ENCODE measurements around the gene KCNH8. TPM values are rescaled to one million over a fixed set of nuclear protein-coding genes. Genes with fewer than 3 reads are reported as not detected.

The KCNH8 gene
- total and polyA plus RNA-seq, 9 donors, result 0.08 to 0.37 (median 0.12) TPM

- no peaks in the 10 kb centered on the region for H3K27me3 ChIP-seq (ENCODE audit: control insufficient read depth, insufficient read depth, low read length)
- no peak overlapping the region for H3K4me3 ChIP-seq (ENCODE audit: low read length)
- no peak overlapping the region for H3K27ac ChIP-seq (ENCODE audit: low read length)
- no peaks in the 10 kb centered on the region for H3K4me1 ChIP-seq (ENCODE audit: control insufficient read depth, insufficient read depth, low read length)
- no peak for DNase-seq
- no CpG with 5 or more reads among the region's 1 CpG for WGBS (ENCODE audit: insufficient coverage)
- no peaks in the 10 kb centered on the region for H3K36me3 ChIP-seq (ENCODE audit: control insufficient read depth, insufficient read depth, low read length)
- H3K9me3 ChIP-seq (replicated peaks; ENCODE audit: control insufficient read depth, low read depth, low read length), result no peaks in the 10 kb centered on the region
Measured at GRCh38 chr3:19273091-19273490, 124.8 kb downstream of the KCNH8 start.

DNA sequence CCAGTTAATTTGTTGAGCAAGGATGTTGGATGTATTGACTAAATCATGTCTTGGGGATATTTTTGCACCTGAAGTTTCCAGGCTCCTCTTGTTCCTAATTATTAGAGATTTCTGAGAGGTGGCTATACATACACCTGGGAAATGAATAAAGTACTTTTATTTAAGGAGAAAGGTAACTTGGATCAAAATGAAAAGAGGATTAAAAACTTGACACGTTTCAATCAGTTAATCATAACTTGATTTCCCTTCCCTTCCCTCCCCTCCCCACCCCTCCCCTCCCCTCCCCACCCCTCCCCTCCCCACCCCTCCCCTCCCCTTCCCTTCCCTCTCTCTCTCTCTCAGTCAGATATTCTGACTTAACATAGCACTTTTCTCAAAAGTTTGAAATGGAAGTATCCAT lies 126.3 kb downstream of the KCNH8 start:
- Histone ChIP-seq H3K27ac (ENCODE audit: low read length) (no peak overlapping the region), H3K4me1 (ENCODE audit: control insufficient read depth, insufficient read depth, low read length) (no peaks in the 10 kb centered on the region), H3K27me3 (ENCODE audit: control insufficient read depth, insufficient read depth, low read length) (no peaks in the 10 kb centered on the region), H3K9me3 (replicated peaks; ENCODE audit: control insufficient read depth, low read depth, low read length) (no peaks in the 10 kb centered on the region), H3K4me3 (ENCODE audit: low read length) (no peak overlapping the region), H3K36me3 (ENCODE audit: control insufficient read depth, insufficient read depth, low read length) (no peaks in the 10 kb centered on the region)
- no CpG with 5 or more reads among the region's 1 CpG for WGBS (ENCODE audit: insufficient coverage)
- no peak for DNase-seq

- Histone ChIP-seq H3K9me3 (replicated peaks; ENCODE audit: control insufficient read depth, low read depth, low read length) (no peaks in the 10 kb centered on the region), H3K36me3 (ENCODE audit: control insufficient read depth, insufficient read depth, low read length) (no peaks in the 10 kb centered on the region), H3K27me3 (ENCODE audit: control insufficient read depth, insufficient read depth, low read length) (no peaks in the 10 kb centered on the region), H3K4me1 (ENCODE audit: control insufficient read depth, insufficient read depth, low read length) (no peaks in the 10 kb centered on the region), H3K4me3 (ENCODE audit: low read length) (no peak overlapping the region), H3K27ac (ENCODE audit: low read length) (no peak overlapping the region)
- no peak for DNase-seq
- 60% methylated on average over 1 of the region's 3 CpGs for WGBS (ENCODE audit: insufficient coverage)
Measured at GRCh38 chr3:19284974-19285373, 136.7 kb downstream of the KCNH8 start.

- Histone ChIP-seq H3K36me3 (ENCODE audit: control insufficient read depth, insufficient read depth, low read length) (no peaks in the 10 kb centered on the region), H3K9me3 (replicated peaks; ENCODE audit: control insufficient read depth, low read depth, low read length) (no peaks in the 10 kb centered on the region), H3K4me3 (ENCODE audit: low read length) (no peak overlapping the region), H3K27me3 (ENCODE audit: control insufficient read depth, insufficient read depth, low read length) (no peaks in the 10 kb centered on the region), H3K27ac (ENCODE audit: low read length) (no peak overlapping the region), H3K4me1 (ENCODE audit: control insufficient read depth, insufficient read depth, low read length) (no peaks in the 10 kb centered on the region)
- DNase-seq, result no peak
- WGBS (ENCODE audit: insufficient coverage), result 71% methylated on average over 1 of the region's 4 CpGs
Measured at GRCh38 chr3:19293295-19293694, 145.0 kb downstream of the KCNH8 start.

DNA sequence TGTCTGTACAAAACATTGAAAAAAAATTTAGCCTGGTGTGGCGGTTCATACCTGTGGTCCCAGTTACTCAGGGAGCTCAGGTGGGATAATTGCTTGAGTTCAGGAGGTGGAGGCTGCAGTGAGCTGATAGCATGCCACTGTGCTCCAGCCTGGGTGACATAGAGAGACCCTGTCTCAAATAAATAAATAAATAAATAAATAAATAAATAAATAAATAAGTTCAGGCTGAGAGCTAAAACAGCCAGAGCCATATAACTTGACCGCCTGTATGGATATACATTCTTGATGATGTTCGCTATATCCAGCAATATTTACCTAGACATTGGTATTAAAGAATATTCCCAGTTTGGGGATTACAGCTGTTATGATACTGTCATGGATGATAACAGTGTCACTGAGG lies 146.9 kb downstream of the KCNH8 start:
- no peaks in the 10 kb centered on the region for H3K9me3 ChIP-seq (replicated peaks; ENCODE audit: control insufficient read depth, low read depth, low read length)
- H3K27me3 ChIP-seq (ENCODE audit: control insufficient read depth, insufficient read depth, low read length), result no peaks in the 10 kb centered on the region
- no peak overlapping the region for H3K27ac ChIP-seq (ENCODE audit: low read length)
- no peaks in the 10 kb centered on the region for H3K4me1 ChIP-seq (ENCODE audit: control insufficient read depth, insufficient read depth, low read length)
- WGBS (ENCODE audit: insufficient coverage), result 100% methylated on average over 1 of the region's 3 CpGs
- DNase-seq, result no peak
- no peak overlapping the region for H3K4me3 ChIP-seq (ENCODE audit: low read length)
- no peaks in the 10 kb centered on the region for H3K36me3 ChIP-seq (ENCODE audit: control insufficient read depth, insufficient read depth, low read length)

GRCh38 chr3:19331931-19332330 lies 183.6 kb downstream of the KCNH8 start:
- no peaks in the 10 kb centered on the region for H3K4me1 ChIP-seq (ENCODE audit: control insufficient read depth, insufficient read depth, low read length)
- no peak overlapping the region for H3K4me3 ChIP-seq (ENCODE audit: low read length)
- no peaks in the 10 kb centered on the region for H3K27me3 ChIP-seq (ENCODE audit: control insufficient read depth, insufficient read depth, low read length)
- no peak for DNase-seq
- no peaks in the 10 kb centered on the region for H3K9me3 ChIP-seq (replicated peaks; ENCODE audit: control insufficient read depth, low read depth, low read length)
- H3K27ac ChIP-seq (ENCODE audit: low read length), result no peak overlapping the region
- 80% methylated on average over 1 of the region's 2 CpGs for WGBS (ENCODE audit: insufficient coverage)
- no peaks in the 10 kb centered on the region for H3K36me3 ChIP-seq (ENCODE audit: control insufficient read depth, insufficient read depth, low read length)

GRCh38 chr3:19334120-19334519 lies 185.8 kb downstream of the KCNH8 start:
- WGBS (ENCODE audit: insufficient coverage), result 64% methylated on average over 4 of the region's 6 CpGs
- no peaks in the 10 kb centered on the region for H3K36me3 ChIP-seq (ENCODE audit: control insufficient read depth, insufficient read depth, low read length)
- no peak overlapping the region for H3K4me3 ChIP-seq (ENCODE audit: low read length)
- no peak overlapping the region for H3K27ac ChIP-seq (ENCODE audit: low read length)
- DNase-seq, result no peak
- H3K9me3 ChIP-seq (replicated peaks; ENCODE audit: control insufficient read depth, low read depth, low read length), result no peaks in the 10 kb centered on the region
- no peaks in the 10 kb centered on the region for H3K27me3 ChIP-seq (ENCODE audit: control insufficient read depth, insufficient read depth, low read length)
- H3K4me1 ChIP-seq (ENCODE audit: control insufficient read depth, insufficient read depth, low read length), result no peaks in the 10 kb centered on the region

GRCh38 chr3:19338769-19339168 lies 190.5 kb downstream of the KCNH8 start:
- Histone ChIP-seq H3K9me3 (replicated peaks; ENCODE audit: control insufficient read depth, low read depth, low read length) (no peaks in the 10 kb centered on the region), H3K4me3 (ENCODE audit: low read length) (no peak overlapping the region), H3K27ac (ENCODE audit: low read length) (no peak overlapping the region), H3K4me1 (ENCODE audit: control insufficient read depth, insufficient read depth, low read length) (no peaks in the 10 kb centered on the region), H3K27me3 (ENCODE audit: control insufficient read depth, insufficient read depth, low read length) (no peaks in the 10 kb centered on the region), H3K36me3 (ENCODE audit: control insufficient read depth, insufficient read depth, low read length) (no peaks in the 10 kb centered on the region)
- no peak for DNase-seq
- no CpG with 5 or more reads among the region's 1 CpG for WGBS (ENCODE audit: insufficient coverage)

- WGBS (ENCODE audit: insufficient coverage), result no CpG with 5 or more reads among the region's 5 CpGs
- H3K9me3 ChIP-seq (replicated peaks; ENCODE audit: control insufficient read depth, low read depth, low read length), result no peaks in the 10 kb centered on the region
- no peaks in the 10 kb centered on the region for H3K27me3 ChIP-seq (ENCODE audit: control insufficient read depth, insufficient read depth, low read length)
- H3K4me3 ChIP-seq (ENCODE audit: low read length), result no peak overlapping the region
- H3K4me1 ChIP-seq (ENCODE audit: control insufficient read depth, insufficient read depth, low read length), result no peaks in the 10 kb centered on the region
- no peak overlapping the region for H3K27ac ChIP-seq (ENCODE audit: low read length)
- no peak for DNase-seq
- H3K36me3 ChIP-seq (ENCODE audit: control insufficient read depth, insufficient read depth, low read length), result no peaks in the 10 kb centered on the region
Measured at GRCh38 chr3:19342389-19342788, 194.1 kb downstream of the KCNH8 start.

GRCh38 chr3:19346759-19347158 lies 198.4 kb downstream of the KCNH8 start:
- Histone ChIP-seq H3K27ac (ENCODE audit: low read length) (no peak overlapping the region), H3K4me1 (ENCODE audit: control insufficient read depth, insufficient read depth, low read length) (no peaks in the 10 kb centered on the region), H3K36me3 (ENCODE audit: control insufficient read depth, insufficient read depth, low read length) (no peaks in the 10 kb centered on the region), H3K9me3 (replicated peaks; ENCODE audit: control insufficient read depth, low read depth, low read length) (no peaks in the 10 kb centered on the region), H3K27me3 (ENCODE audit: control insufficient read depth, insufficient read depth, low read length) (no peaks in the 10 kb centered on the region), H3K4me3 (ENCODE audit: low read length) (no peak overlapping the region)
- no peak for DNase-seq
- no CpG with 5 or more reads among the region's 1 CpG for WGBS (ENCODE audit: insufficient coverage)

DNA sequence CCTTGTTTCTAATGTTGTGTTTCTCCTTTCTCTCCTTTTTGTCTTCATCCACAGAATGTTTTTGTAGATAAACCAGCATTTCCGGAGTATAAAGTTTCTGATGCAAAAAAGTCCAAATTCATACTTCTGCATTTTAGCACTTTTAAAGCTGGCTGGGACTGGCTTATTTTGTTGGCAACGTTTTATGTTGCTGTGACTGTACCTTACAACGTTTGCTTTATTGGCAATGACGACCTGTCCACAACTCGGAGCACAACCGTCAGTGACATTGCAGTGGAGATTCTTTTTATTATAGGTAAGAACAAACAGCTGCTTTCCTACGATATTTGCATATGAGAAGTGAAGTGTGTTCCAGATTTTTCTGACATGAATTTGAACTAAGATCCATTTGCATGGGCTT lies 199.4 kb downstream of the KCNH8 start:
- no peak overlapping the region for H3K27ac ChIP-seq (ENCODE audit: low read length)
- H3K9me3 ChIP-seq (replicated peaks; ENCODE audit: control insufficient read depth, low read depth, low read length), result no peaks in the 10 kb centered on the region
- H3K4me1 ChIP-seq (ENCODE audit: control insufficient read depth, insufficient read depth, low read length), result no peaks in the 10 kb centered on the region
- peak; percentile 6 for DNase-seq
- WGBS (ENCODE audit: insufficient coverage), result 26% methylated on average over 5 of the region's 7 CpGs
- H3K4me3 ChIP-seq (ENCODE audit: low read length), result no peak overlapping the region
- no peaks in the 10 kb centered on the region for H3K36me3 ChIP-seq (ENCODE audit: control insufficient read depth, insufficient read depth, low read length)
- no peaks in the 10 kb centered on the region for H3K27me3 ChIP-seq (ENCODE audit: control insufficient read depth, insufficient read depth, low read length)
